ENCODE data around the gene TAS2R31. TPM values are rescaled to one million over a fixed set of nuclear protein-coding genes. Genes with fewer than 3 reads are reported as not detected.

Gene TAS2R31
- total RNA-seq, 1 donor from 2014 or later = 1.9 TPM

GRCh38 chr12:11016937-11017336 is 14.3 kb downstream of the TAS2R31 start:
- Histone ChIP-seq H3K9me3 (no peaks in the 10 kb centered on the region), H3K4me3 (no peak overlapping the region), H3K36me3 (no peaks in the 10 kb centered on the region), H3K27me3 (ENCODE audit: low read depth) (no peaks in the 10 kb centered on the region), H3K4me1 (no peaks in the 10 kb centered on the region), H3K27ac (no peak overlapping the region)
- DNase-seq = no peak
- ATAC-seq = no peak
- no peak for TF ChIP-seq CTCF (IDR thresholded peaks at IDR 0.05)
- intact Hi-C loops (cut with DNase I) = no loop called here

- Histone ChIP-seq H3K4me3 (no peak overlapping the region), H3K9me3 (no peaks in the 10 kb centered on the region), H3K27ac (no peak overlapping the region), H3K4me1 (no peaks in the 10 kb centered on the region), H3K27me3 (ENCODE audit: low read depth) (no peaks in the 10 kb centered on the region), H3K36me3 (no peaks in the 10 kb centered on the region)
- no peak for TF ChIP-seq CTCF (IDR thresholded peaks at IDR 0.05)
- ATAC-seq = no peak
- DNase-seq = no peak
- intact Hi-C loops (cut with DNase I) = no loop called here
Observed at GRCh38 chr12:11015775-11016430, 15.3 kb downstream of the TAS2R31 start.

GRCh38 chr12:11014234-11014633 is 17.0 kb downstream of the TAS2R31 start:
- DNase-seq (no peak), ATAC-seq (no peak)
- Histone ChIP-seq H3K4me1 (no peaks in the 10 kb centered on the region), H3K27ac (no peak overlapping the region), H3K4me3 (no peak overlapping the region), H3K36me3 (no peaks in the 10 kb centered on the region), H3K9me3 (no peaks in the 10 kb centered on the region), H3K27me3 (ENCODE audit: low read depth) (no peaks in the 10 kb centered on the region)
- TF ChIP-seq CTCF (IDR thresholded peaks at IDR 0.05) = no peak
- intact Hi-C loops (cut with DNase I) = no loop called here

- Histone ChIP-seq H3K9me3 (no peaks in the 10 kb centered on the region), H3K27me3 (ENCODE audit: low read depth) (no peaks in the 10 kb centered on the region), H3K27ac (no peak overlapping the region), H3K4me1 (no peaks in the 10 kb centered on the region), H3K36me3 (no peaks in the 10 kb centered on the region), H3K4me3 (no peak overlapping the region)
- no peak for ATAC-seq
- no peak for DNase-seq
- TF ChIP-seq CTCF (IDR thresholded peaks at IDR 0.05) = no peak
- intact Hi-C loops (cut with DNase I) = no loop called here
Observed at GRCh38 chr12:11007608-11008007, 23.6 kb downstream of the TAS2R31 start.

GRCh38 chr12:10998204-10998603 is 33.0 kb downstream of the TAS2R31 start, which contains the start of gene TAS2R20:
Gene TAS2R20 (minus strand): TSS chr12:10998304. CDS start chr12:10997875, 429 bp downstream.
- peaks cover 5% of the 10 kb centered on the region for H3K36me3 ChIP-seq
- no peak within 1 kb of the TSS for H3K4me3 ChIP-seq
- H3K27ac ChIP-seq = no peak within 1 kb of the TSS
- ATAC-seq (no peak), DNase-seq (no peak)
- TF ChIP-seq CTCF (IDR thresholded peaks at IDR 0.05) = no peak
- H3K9me3 ChIP-seq = no peaks in the 10 kb centered on the region
- intact Hi-C loops (cut with DNase I) = no loop called here
- no peaks in the 10 kb centered on the region for H3K4me1 ChIP-seq
- H3K27me3 ChIP-seq (ENCODE audit: low read depth) = no peaks in the 10 kb centered on the region
